CMK (cell line): ENCODE results near the gene KDF1.
A peak's percentile ranks its signal among the peaks of the same experiment; 100 is the strongest.

Experiments
- DNase-seq: peaks from one replicate; pipeline ENCODE4 v3.0.0-alpha.2; 2010; ENCODE audit warnings: low read depth

KDF1 gene, protein sequence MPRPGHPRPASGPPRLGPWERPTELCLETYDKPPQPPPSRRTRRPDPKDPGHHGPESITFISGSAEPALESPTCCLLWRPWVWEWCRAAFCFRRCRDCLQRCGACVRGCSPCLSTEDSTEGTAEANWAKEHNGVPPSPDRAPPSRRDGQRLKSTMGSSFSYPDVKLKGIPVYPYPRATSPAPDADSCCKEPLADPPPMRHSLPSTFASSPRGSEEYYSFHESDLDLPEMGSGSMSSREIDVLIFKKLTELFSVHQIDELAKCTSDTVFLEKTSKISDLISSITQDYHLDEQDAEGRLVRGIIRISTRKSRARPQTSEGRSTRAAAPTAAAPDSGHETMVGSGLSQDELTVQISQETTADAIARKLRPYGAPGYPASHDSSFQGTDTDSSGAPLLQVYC

DNA sequence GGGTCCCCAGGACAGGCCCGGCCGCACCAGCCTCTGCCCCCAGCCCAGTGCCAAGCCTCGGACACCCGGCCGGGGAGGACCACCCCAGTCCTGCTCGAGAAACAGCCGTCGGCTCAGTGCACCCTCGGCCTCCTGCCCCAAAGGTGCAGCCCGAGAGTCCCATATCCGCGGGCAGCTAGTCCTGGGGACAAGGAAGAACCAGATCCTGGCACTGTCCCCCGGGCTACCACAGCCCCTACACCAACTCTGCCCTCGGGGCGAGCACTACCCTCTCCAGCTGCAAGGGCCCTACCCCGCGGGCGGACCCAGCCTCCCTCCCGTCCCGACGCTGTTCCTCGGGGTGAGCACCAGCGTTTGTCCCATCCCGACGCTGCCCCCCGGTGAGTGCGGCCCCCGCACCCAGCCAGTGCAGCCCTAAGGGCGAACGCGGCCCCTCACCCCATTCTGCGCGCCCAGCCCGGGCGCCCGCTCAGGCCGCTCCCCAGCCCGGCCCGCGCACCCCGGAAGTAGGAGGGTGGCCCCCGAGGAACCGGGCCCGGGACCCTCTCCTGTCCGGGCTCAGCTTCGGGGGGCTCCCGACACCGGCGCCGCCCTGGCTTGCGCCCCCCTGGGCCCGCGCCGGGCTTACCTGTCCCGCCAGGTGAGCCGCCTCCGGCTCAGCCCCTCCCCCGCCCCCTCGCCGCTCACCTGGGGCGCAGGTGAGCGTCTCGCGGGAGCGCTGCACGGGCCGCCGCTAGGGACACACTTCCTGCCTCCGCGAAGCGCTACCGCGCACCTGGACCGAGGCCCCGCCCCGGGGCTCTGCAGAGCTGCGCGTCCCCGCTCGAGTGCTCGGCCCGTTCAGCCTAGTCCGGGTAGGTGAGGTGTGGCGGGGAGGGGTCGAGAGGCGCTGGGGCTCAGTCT is at the start of gene KDF1:
TSS of gene KDF1 (minus strand) at position 747 of the 903 bp plus-strand sequence. CDS start 8,088 bp downstream, outside the sequence.
- no peak for DNase-seq

DNA sequence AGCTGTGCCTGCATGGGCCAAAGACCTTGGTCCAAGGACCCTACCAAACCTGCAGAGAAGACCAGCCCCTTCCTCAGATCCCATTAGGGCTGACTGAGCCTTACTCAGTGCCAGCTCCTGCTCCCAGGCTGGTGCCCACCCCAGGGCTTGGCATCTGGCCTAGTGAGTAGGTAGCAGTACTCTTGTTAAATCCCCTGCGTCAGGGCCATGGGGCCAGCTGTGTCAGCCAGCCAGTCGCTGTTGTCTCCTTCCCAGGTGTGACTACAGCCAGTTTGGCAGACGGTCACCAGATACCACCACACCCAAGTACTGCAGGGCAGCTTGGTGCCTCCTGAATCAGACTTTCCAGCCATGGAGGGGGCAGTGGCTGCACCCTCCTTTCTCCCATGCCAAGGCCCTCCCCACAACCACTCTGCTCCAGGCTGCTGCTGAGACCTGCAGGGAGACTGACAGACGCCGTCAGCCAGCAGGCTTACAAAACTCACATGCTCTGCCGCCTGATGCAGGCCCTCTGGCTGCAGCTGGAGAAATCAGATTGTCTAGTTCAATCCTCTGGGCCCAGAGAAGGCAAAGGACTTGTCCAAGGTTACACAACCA is 49.4 kb upstream of the KDF1 start:
- no peak for DNase-seq

DNA sequence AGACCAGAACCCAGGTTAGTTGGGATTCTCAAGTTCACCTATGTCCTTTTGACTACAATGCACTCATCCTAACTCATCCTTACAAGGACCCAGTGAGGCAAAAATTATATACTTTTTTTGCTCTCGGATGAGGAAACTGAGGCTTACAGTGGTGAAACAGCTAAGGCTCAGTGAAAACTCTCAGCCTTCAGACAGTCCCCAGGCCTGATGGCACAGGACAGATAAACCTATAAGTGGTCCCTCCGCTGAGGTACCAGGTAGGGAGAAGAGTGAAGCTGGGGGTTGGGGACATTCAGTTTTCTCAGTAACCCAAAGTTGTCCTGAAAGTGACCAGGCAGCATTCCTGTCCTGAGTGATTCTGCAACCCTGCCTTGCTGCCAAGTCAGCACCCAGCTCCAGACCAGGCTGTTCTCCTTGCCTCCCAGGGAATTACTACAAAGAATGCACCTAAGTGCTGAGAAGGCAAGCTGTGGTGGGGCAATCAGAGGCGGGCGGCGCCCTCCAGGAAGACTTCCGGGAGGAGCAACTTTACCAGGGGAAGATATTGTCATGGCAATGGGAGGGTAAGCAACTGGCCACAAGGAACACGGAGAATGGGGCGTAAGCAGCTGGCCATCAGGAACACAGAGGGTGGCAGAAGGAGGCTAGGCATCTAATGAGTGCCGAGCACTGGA is 47.8 kb upstream of the KDF1 start:
- no peak for DNase-seq

DNA sequence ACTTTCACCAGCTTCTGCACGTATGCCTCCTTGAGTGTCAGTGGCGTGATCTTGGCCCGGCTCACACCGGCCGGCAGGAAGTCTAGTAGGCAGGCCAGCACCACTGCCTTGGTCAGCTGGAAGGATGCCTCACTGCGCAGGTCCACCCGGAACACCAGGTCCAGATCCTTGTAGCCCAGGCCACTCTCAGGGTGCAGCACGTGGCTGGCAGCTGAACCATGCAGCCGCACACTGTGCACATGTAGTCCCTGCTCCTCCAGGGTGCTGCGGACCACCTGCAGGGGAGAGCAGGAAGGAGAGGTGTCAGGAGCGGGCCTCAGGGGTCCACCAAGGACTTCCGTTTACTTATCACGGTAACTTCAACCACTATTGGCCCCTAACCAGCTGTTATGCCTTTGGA is 46.4 kb upstream of the KDF1 start:
- no peak for DNase-seq

DNA sequence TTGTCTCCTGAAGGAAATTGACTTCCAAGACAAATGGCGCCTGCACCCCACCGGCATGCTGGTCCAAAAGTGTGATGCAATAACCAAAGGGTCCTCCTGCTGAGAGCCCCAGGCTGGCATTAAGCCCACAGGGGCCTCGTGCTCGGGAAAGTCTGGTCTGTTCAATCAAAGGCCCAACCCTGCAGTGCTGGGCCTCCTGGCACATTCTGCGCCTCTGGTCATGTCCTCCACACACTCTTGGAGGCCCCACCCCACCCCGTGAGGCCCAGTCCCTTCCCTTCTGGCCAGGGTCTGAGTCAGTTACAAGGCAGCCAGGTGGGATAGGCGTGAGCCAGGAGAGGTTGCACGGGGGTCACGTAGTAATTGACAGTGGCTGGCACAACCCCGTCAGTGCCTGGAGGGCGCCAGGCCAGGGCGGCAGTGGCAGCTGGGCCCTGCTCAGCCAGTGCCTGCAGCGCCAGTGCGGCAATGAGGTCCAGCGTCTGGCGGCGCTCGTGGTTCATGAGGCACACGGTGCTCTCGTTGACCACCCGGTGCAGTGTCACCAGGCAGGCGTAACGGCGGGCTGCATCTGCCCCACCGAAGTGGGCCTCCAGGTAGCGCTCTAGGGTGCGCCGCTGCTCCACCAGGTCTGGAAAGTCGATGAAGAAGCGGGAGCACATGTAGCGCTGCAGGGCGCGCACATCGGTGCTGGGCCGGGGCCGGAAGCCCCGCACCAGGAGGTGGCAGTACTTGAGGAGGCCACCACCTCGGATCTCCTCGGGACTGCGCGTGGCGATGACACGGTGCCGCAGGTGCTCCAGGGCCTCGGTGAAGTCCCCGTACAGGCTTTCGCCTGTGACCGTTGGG is 45.6 kb upstream of the KDF1 start:
- DNase-seq = no peak

DNA sequence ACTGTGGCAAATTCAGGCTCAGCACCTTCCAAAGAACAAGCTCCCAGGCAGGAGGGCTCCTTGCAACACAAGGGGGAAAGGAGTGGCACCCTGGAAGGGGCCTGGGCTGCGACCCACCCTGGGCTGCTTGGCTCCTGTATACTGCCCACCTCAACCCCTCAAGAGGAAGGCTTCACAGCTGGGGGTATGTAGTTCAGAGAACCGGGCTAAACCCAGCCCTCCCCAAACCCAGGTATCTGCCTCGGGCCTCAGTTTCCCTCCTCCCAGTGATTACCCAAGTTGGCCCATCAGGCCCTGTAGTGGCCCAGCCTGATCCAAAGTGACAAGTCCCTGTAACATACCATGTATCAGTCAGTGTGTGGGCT is 44.9 kb upstream of the KDF1 start:
- no peak for DNase-seq

DNA sequence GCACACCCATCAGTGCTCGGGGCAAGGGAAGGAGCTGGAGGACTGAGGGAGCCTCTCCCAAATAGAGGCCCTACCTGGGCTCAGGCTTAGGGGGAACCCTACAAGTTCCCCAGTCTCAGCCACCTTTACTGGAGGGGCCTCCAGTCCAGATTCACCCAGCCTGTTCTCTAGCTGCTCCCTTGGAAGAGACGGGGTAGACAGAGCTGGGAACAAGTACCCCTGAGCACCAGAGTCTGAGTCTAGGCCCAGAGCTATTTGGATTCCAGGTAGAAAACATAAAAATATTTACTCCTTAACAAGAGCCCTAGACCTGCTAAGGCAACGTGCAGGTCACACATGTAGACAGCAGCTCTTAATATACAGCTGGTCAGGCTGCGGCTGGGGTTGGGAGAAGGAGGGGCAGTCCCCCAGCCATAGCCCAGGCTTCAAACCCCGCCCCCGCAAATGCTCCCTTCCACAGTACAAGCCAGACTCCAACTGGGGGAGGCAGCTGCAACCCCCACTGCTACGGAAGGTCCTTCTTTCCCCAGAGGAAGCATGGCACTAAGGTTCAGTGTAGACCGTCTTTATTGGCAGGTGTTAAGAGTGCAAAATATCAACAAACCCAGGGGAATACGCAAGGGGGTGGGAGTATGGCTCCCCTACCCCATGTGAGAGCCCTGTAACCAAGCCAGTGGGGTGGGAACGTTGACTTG is 44.4 kb upstream of the KDF1 start:
- no peak for DNase-seq

DNA sequence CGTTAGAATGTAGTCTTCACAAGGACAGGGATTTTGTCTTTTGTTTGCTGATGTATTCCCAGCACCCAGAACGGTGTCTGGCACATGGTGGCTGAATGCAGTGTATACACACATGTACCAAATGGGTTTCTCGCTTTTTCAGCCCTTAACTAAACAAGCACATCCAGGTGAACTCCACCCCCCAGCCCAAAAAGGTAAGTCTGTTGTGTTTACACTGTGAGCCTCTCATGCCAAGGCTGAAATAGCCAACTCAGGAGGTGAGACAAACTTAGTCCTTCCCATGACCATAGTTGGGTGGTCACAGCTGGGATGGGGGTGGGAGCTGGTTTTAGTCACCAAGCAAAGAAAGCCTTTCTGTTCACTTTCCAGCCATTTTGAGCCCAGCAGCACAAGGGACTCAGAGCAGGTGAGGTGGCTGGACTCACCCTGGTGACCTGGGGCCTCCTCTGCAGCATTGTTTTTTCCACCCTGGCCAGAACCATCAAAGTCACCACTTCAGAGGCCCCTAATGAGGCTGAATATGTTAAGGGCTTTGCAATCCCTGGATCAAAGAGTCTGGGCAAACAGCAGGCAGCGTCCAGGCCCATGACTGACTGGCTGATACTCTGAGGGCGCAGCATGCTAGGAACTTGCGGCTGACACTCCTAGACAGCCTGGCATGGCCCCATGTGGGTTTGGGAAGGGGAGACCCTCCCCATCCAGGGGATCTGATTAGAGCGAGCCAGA is 43.6 kb upstream of the KDF1 start:
- no peak for DNase-seq

DNA sequence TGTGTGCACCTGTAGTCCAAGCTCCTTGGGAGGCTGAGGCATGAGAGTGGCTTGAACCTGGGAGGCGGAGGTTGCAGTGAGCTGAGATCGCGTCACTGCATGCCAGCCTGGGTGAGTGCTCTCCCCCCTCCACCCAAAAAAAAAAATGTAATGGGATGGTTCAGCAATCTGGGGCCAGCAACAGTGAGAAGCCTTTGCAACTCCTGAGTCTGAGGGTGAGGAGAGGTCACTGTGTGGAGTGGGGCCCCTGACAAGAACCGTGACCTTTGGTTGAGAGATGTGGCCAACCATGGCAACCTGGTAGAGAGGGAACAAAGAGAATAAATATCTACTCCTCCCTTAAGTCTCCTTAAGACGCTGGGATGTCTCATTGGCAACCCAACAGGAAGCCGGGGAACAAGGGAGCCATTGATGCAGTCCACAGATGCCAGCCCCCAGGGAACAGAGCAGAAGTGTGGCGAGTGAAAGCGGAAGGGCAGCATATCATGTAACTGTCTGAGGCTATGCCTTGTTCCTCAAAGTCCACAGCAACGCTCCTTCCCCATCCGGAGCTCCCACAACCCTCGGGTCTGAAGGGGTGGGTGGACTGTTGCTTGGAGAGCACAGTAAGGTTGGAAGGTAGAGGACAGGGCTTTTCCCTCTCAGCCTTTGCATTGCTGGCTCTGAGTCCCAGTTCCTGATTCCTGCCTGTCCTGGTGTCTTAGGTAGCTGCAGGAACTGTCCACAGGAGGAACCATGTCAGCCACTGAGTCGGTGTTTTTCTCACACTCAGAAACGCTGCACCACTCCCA is 41.5 kb upstream of the KDF1 start:
- DNase-seq = peak; percentile 84

DNA sequence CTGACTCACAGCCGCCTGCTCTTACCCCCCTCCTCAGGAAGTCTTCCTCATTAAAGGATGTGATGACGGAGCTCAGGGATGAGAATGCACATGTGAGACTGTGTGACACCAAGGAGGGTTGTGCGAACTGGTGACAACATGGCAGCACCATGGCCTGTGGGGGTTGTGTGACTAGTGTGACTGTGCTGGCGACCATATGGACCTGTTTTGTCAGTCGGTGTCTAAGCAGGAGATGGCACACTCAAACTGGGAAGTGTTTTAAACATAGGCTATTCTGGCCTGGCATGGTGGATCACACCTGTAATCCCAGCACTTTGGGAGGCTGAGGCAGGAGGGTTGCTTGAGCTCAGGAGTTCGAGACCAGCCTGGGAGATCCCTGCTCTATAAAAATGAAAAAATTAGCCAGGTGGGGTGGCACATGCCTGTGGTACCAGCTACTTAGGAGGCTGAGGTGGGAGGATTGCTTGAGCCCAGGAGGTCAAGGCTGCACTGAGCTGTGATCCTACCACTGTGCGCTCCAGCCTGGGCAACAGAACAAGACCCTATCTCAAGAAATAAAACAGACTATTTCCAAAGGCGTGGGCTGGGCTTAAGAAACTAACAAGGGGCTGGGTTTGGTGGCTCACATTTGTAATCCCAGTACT is 40.7 kb upstream of the KDF1 start:
- DNase-seq = no peak

DNA sequence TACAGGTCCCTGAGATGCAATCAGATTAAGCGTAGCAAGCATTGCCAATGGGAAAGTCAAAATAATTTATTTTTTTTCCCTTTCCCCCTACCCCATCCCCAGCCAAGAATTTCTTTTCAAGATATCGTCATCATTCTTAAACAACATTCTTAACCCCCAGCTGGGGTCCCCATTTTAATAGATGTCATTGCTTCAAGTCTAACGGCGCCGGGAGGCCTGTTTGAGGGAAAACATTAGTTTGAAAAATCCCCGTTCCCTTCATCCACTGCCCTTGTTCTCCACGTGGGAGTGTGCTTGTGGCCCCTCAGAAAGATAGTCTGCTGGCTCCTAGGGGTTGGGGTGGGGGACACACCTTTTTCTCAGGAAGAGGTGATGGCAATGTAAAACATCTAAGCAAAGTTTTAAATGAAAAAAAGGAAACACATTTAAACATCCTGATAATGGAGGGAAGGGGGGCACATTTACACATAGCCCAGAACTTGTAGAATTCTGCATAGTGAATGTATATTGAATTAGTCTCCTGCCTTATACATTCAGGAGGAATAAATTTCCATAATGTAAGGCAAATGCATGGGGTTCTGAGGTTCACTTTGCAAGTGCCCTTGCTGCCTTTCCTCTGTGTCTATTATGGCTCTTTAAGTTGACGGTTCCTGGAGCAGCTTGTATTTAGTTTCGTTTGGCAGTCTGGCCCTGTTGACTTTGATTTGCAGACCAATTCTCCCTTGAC is 40.0 kb upstream of the KDF1 start:
- no peak for DNase-seq

DNA sequence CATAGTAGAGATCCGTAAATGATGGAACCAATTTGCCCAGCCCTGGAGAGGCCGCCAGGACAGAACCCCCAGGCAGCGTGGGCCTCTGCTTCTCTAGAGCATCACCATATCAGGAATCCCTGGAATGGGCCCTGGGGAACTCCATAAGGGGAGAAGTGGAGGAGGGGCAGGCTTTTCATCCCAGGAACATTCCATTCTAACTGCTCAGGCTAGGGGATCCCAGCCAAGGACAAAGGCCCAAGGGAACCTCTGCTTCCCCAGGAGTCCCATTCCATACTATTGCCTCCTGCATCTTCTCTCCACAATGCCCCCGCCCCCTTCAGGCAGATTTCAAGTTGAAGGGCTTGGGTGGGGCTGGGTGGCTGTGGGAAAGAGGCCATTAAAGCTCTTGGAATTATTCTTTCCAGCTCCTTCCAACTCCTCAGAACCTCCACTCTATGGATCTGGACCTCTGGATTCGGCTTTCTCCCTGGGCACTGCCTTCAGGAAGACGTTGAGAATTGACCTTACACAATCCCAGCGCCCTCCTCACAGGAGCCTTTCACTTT is 39.2 kb upstream of the KDF1 start:
- no peak for DNase-seq

DNA sequence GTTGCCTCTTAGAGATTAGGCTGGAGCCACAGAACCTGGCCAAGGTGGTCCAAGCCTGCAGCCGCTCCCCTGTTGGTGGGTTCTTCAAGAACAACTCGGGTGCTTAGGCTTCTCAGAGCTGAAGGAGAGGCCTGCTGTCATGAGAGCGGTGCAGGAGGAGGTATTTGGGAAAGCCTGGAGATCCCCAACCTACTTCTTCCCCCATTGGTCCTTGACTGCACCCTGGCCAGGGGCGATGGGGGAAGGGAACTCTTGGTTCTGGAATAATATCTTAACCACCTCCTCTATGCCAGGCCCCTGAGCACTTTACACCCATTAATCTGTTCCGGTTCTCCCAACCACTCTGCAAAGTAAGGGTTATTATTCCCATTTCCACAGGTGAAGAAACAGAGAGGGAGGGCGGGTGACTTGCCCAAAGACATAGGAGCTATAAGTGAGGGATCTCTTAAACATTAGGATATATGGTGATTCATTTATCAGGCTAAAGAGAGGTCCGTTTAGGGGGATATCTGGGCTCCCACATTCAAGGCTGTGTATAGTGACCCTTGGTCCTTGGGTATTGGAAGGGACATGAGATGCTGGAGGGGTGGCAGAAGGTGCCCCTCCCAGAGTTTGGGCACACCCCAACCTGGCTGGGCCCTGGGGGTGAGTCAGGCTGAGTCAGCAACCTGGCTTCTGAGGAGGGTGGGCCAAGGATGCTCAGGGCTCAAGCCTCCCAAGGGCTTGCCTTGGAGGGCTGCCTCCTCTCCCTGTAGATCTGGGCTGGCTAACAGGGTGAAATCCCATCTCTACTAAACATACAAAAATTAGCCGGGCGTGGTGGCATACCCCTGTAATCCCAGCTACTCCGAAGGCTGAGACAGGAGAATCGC is 38.4 kb upstream of the KDF1 start:
- DNase-seq = no peak

DNA sequence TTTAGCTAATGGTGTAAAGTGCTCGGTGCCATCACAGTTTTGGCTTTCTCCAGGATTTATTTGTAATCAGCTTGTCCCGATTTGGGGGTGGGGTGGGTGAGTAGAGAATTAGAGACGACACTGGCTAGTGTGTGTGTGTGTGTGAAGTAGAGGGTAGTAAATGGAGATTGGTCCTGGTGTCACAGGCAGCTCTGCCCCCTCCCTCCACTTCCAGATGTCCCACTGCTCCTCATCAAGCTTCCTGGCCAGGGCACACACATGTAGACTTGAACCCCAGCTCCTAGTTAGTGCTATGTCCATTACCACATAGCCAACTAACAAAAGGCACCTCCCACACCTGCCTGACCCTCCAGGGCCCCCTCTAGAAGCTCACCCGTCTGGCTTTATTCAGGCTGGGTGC is 36.4 kb upstream of the KDF1 start:
- no peak for DNase-seq

DNA sequence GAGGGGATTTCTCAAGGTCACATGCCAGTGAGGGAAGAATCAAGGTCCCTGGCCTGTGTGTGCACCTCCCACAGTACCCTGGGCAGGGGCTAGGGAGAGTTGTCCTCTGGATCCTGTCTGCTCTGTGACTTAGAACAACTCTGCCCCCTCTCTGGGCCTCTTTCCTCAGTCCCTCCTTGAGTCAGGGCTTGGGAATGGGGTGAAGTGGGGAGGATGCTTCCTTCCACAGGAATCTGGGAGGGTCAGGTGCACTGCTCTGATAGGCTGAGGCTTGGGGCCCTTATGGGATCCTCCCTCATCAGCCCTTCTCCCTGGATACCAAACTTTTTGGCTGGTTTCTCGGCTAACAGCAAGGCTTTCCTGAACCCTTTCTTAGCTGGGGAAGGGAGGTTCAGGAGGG is 35.8 kb upstream of the KDF1 start:
- DNase-seq = no peak

DNA sequence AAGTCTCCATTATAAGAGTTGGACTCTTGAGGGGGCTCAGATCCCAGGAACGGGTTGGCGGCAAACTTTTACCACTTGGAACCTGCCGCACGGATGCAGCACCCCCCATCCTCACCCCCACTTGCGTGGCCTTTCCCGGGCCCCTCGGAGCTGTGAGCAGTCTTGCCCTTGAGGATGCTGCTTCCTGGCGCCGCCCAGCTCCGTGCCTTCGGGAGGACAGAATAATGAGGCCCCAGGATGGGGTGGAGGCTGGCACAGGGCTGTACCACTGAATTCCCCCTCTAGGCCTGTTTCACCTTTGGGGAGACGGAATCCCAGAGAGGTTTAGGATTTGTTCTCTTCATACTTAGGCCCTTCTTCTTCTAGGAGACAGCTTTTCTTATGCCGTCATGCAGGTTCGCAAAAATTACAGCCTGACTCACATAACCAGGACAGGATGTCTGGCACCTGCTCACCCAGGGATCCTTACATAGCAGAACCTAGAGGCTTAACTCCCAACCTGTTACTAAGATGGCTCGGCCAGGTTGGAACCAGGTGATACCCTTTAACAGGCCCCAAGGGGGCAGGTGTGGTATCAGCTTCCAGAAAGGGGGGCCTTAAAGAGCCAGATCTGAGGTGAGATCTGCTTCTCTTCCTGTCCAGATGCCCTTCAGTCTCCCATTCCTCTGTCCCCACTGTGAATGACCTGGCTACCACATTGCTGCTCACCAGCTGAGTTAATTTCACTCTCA is 34.7 kb upstream of the KDF1 start:
- no peak for DNase-seq
